ENCODE data around the gene TMEM145. TPM values are rescaled to one million over a fixed set of nuclear protein-coding genes. Genes with fewer than 3 reads are reported as not detected.

TMEM145 gene
- total and polyA plus RNA-seq, 2 donors (not counting 1 experiment from before 2014, with no cell fraction given), result 0.05 to 0.83 TPM

DNA sequence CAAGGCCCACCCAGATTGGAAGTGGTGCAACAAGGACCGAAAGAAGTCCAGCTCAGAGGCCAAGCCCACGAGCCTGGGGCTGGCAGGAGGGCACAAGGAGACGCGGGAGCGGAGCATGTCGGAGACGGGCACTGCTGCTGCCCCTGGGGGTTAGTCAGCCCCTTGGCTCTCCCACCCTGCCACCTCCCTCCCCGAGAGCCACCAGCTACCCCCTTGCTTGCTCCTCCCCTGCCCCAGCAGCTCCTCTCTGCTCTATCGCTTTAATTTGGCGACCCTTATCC, 25.3 kb upstream of the TMEM145 start:
- no peaks in the 10 kb centered on the region for H3K27me3 ChIP-seq (ENCODE audit: control insufficient read depth, insufficient read depth, low read length)
- no peak overlapping the region for H3K4me2 ChIP-seq (ENCODE audit: extremely low read depth, insufficient read depth, low read length)
- H3K27ac ChIP-seq (ENCODE audit: insufficient read depth, low read length), result no peak overlapping the region
- H2AFZ ChIP-seq (ENCODE audit: low read length), result no peak overlapping the region
- no peak overlapping the region for H3K4me3 ChIP-seq (replicated peaks in 1 of 4; ENCODE audit: control extremely low read depth in 1 of 4, insufficient read depth in 1 of 4, low read depth in 3 of 4, low read length in 4 of 4)
- H4K20me1 ChIP-seq (ENCODE audit: control insufficient read depth, extremely low read depth, insufficient read depth, low read length), result no peaks in the 10 kb centered on the region
- peaks cover 23% of the 10 kb centered on the region for H3K4me1 ChIP-seq (ENCODE audit: control insufficient read depth, extremely low read depth, insufficient read depth, low read length)
- H3K79me2 ChIP-seq (ENCODE audit: control insufficient read depth, insufficient read depth, low read length), result peaks cover 26% of the 10 kb centered on the region
- no peak for DNase-seq (ENCODE audit: low read depth in 2 of 2)
- no peak overlapping the region for H3K9ac ChIP-seq (ENCODE audit: insufficient read depth, low read length)
- H3K9me3 ChIP-seq (ENCODE audit: control insufficient read depth, insufficient read depth, low read depth, low read length), result no peaks in the 10 kb centered on the region
- H3K36me3 ChIP-seq (ENCODE audit: control insufficient read depth, insufficient read depth, low read length), result peaks cover 47% of the 10 kb centered on the region
- TF ChIP-seq EZH2 (IDR thresholded peaks at IDR 0.05; ENCODE audit: low read length, missing control alignments), result no peak
- TF ChIP-seq, protein P1, sequence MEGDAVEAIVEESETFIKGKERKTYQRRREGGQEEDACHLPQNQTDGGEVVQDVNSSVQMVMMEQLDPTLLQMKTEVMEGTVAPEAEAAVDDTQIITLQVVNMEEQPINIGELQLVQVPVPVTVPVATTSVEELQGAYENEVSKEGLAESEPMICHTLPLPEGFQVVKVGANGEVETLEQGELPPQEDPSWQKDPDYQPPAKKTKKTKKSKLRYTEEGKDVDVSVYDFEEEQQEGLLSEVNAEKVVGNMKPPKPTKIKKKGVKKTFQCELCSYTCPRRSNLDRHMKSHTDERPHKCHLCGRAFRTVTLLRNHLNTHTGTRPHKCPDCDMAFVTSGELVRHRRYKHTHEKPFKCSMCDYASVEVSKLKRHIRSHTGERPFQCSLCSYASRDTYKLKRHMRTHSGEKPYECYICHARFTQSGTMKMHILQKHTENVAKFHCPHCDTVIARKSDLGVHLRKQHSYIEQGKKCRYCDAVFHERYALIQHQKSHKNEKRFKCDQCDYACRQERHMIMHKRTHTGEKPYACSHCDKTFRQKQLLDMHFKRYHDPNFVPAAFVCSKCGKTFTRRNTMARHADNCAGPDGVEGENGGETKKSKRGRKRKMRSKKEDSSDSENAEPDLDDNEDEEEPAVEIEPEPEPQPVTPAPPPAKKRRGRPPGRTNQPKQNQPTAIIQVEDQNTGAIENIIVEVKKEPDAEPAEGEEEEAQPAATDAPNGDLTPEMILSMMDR (conservative IDR thresholded peaks at IDR 0.05 in 1 of 2, IDR thresholded peaks at IDR 0.05 in 1 of 2; ENCODE audit: low read depth in 1 of 2, low read length in 2 of 2), result no peak

DNA sequence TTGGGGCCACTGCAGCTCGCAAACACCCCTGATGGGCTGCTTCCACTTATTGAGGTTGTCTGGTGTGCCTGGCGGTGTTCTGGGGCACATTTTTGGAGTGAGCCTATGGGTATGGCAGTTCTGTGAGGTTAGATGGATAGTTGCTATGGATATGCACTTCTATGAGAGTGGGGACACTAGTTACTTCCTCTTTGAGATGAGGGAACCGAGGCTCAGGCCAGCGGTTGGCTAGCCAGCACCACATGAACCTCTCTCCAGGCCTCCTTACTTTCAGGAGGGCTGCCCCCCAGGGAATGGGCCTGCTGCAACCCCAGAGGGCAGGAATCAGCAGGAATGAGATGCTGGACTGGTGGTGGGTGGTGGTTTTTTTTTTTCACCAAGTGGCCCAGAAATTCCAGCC, 24.7 kb upstream of the TMEM145 start:
- Histone ChIP-seq H3K36me3 (ENCODE audit: control insufficient read depth, insufficient read depth, low read length) (peaks cover 50% of the 10 kb centered on the region), H4K20me1 (ENCODE audit: control insufficient read depth, extremely low read depth, insufficient read depth, low read length) (no peaks in the 10 kb centered on the region), H3K9ac (ENCODE audit: insufficient read depth, low read length) (no peak overlapping the region), H2AFZ (ENCODE audit: low read length) (no peak overlapping the region), H3K27me3 (ENCODE audit: control insufficient read depth, insufficient read depth, low read length) (no peaks in the 10 kb centered on the region), H3K79me2 (ENCODE audit: control insufficient read depth, insufficient read depth, low read length) (peaks cover 22% of the 10 kb centered on the region), H3K9me3 (ENCODE audit: control insufficient read depth, insufficient read depth, low read depth, low read length) (no peaks in the 10 kb centered on the region), H3K27ac (ENCODE audit: insufficient read depth, low read length) (no peak overlapping the region), H3K4me1 (ENCODE audit: control insufficient read depth, extremely low read depth, insufficient read depth, low read length) (peaks cover 17% of the 10 kb centered on the region), H3K4me2 (ENCODE audit: extremely low read depth, insufficient read depth, low read length) (no peak overlapping the region), H3K4me3 (replicated peaks in 1 of 4; ENCODE audit: control extremely low read depth in 1 of 4, insufficient read depth in 1 of 4, low read depth in 3 of 4, low read length in 4 of 4) (no peak overlapping the region)
- DNase-seq (ENCODE audit: low read depth in 2 of 2), result no peak
- TF ChIP-seq EZH2 (IDR thresholded peaks at IDR 0.05; ENCODE audit: low read length, missing control alignments), result no peak
- TF ChIP-seq, protein P1 (conservative IDR thresholded peaks at IDR 0.05 in 1 of 2, IDR thresholded peaks at IDR 0.05 in 1 of 2; ENCODE audit: low read depth in 1 of 2, low read length in 2 of 2), result no peak

DNA sequence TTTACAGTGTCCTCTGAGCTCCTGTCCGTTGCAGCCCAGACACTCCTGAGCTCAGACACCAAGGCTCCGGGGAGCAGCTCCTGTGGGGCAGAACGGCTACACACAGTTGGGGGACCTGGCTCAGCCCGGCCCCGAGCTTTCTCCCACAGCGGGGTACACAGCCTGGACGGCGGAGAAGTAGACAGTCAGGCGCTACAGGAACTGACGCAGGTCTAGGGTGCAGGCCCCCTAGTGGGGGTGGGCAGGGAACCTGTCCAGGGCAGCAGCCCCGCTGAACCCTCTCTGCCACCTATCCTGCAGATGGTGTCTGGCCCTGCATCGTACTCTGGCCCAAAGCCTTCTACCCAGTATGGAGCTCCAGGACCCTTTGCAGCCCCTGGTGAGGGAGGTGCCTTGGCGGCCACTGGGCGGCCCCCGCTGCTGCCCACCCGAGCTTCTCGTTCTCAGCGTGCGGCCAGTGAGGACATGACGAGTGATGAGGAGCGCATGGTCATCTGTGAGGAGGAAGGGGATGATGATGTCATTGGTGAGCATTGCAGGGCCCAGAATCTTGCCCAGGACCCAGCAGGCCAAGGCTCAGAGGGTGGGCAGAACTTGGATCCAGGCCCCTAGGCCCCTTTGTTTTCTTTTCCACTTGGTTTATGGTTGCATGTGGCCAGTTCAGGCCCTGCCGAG, 24.1 kb upstream of the TMEM145 start:
- H2AFZ ChIP-seq (ENCODE audit: low read length), result no peak overlapping the region
- no peak for DNase-seq (ENCODE audit: low read depth in 2 of 2)
- H3K36me3 ChIP-seq (ENCODE audit: control insufficient read depth, insufficient read depth, low read length), result peaks cover 53% of the 10 kb centered on the region
- H3K4me2 ChIP-seq (ENCODE audit: extremely low read depth, insufficient read depth, low read length), result no peak overlapping the region
- H3K9ac ChIP-seq (ENCODE audit: insufficient read depth, low read length), result no peak overlapping the region
- peaks cover 22% of the 10 kb centered on the region for H3K79me2 ChIP-seq (ENCODE audit: control insufficient read depth, insufficient read depth, low read length)
- H3K27ac ChIP-seq (ENCODE audit: insufficient read depth, low read length), result no peak overlapping the region
- H4K20me1 ChIP-seq (ENCODE audit: control insufficient read depth, extremely low read depth, insufficient read depth, low read length), result no peaks in the 10 kb centered on the region
- H3K9me3 ChIP-seq (ENCODE audit: control insufficient read depth, insufficient read depth, low read depth, low read length), result no peaks in the 10 kb centered on the region
- peaks cover 15% of the 10 kb centered on the region for H3K4me1 ChIP-seq (ENCODE audit: control insufficient read depth, extremely low read depth, insufficient read depth, low read length)
- no peak for TF ChIP-seq EZH2 (IDR thresholded peaks at IDR 0.05; ENCODE audit: low read length, missing control alignments)
- TF ChIP-seq, protein P1 (conservative IDR thresholded peaks at IDR 0.05 in 1 of 2, IDR thresholded peaks at IDR 0.05 in 1 of 2; ENCODE audit: low read depth in 1 of 2, low read length in 2 of 2), result no peak
- H3K27me3 ChIP-seq (ENCODE audit: control insufficient read depth, insufficient read depth, low read length), result no peaks in the 10 kb centered on the region
- H3K4me3 ChIP-seq (replicated peaks in 1 of 4; ENCODE audit: control extremely low read depth in 1 of 4, insufficient read depth in 1 of 4, low read depth in 3 of 4, low read length in 4 of 4), result no peak overlapping the region

Measured in fibroblast of lung (primary cell).